Endothelial cell of umbilical vein (primary cell): Measurements from ENCODE around the gene IP6K2. TPM values are rescaled to one million over a fixed set of nuclear protein-coding genes. Genes with fewer than 3 reads are reported as not detected.

Source experiments
- BruUV-seq: library from RNA; stranded (reverse); fragments of 400-500 nt; replicated peaks from 2 replicates; lab custom pipeline; 2021; lab: Mats Ljungman, UMichigan
- CTCF ChIA-PET: fragments of 300-600, 350-600 bp; sonication (Branson Sonifier 250); formaldehyde crosslinking; loops from one replicate; lab custom pipeline; 2021; ENCODE audit warnings: antibody characterized with exemption, inconsistent platforms; lab: Charles Lee
- POLR2A ChIA-PET: fragments of 300-600, 350-600 bp; sonication (Branson Sonifier 250); formaldehyde crosslinking; loops from one replicate; lab custom pipeline; 2021; ENCODE audit warnings: antibody characterized with exemption, inconsistent platforms; lab: Charles Lee
- DNase-seq: peaks from one replicate; pipeline ENCODE4 v3.0.0-alpha.2; 2011; ENCODE audit warnings: low read depth, low spot score
- FAIRE-seq: peaks from 2 replicates; lab custom pipeline; 2011; peaks lifted over from hg19 to GRCh38; lab: Jason Lieb, UNC
- H2AFZ ChIP-seq: 2 replicates; pipeline ENCODE4 v1.6.0; 2012; ENCODE audit warnings: low read depth, low read length, control low read depth, inconsistent platforms
- H3K27ac ChIP-seq: 2 replicates; pipeline ENCODE4 v1.5.1; 2011; ENCODE audit warnings: low read depth, mild to moderate bottlenecking, control low read depth, low read length, moderate library complexity; ENCODE audit not compliant: insufficient read depth
- H3K27me3 ChIP-seq, 2 experiments: 2 replicates each; pipeline versions ENCODE4 v1.6.0 to v1.6.1; 2011; ENCODE audit warnings: low read length in 2 of 2, mixed read lengths in 1 of 2; ENCODE audit not compliant: control insufficient read depth in 2 of 2, insufficient read depth in 2 of 2
- H3K36me3 ChIP-seq, 2 experiments: 2 replicates in 1 of 2; 3 replicates in 1 of 2; pipeline ENCODE4 v1.5.1; 2011; ENCODE audit warnings: low read length in 2 of 2, mild to moderate bottlenecking in 1 of 2, moderate library complexity in 1 of 2; ENCODE audit not compliant: control insufficient read depth in 2 of 2, insufficient read depth in 2 of 2; ENCODE audit errors: extremely low read depth in 1 of 2
- H3K4me1 ChIP-seq: 3 replicates; pipeline ENCODE4 v1.5.1; 2011; ENCODE audit warnings: mild to moderate bottlenecking, low read length; ENCODE audit not compliant: control insufficient read depth, insufficient read depth; ENCODE audit errors: extremely low read depth
- H3K4me2 ChIP-seq: 2 replicates; pipeline ENCODE4 v1.6.1; 2011; ENCODE audit warnings: low read length, control low read depth, mixed read lengths; ENCODE audit not compliant: insufficient read depth
- H3K4me3 ChIP-seq, 3 experiments: fragments of 200-600 bp in 1 of 3; sonication (generic), shearing (Covaris generic) in 1 of 3; replicated peaks in 1 of 3; 2 replicates each; pipeline ENCODE4 v1.5.1; 2011 to 2016; ENCODE audit warnings: control low read depth in 3 of 3, low read length in 3 of 3, mild to moderate bottlenecking in 2 of 3, inconsistent platforms in 1 of 3, low read depth in 1 of 3, moderate library complexity in 1 of 3; ENCODE audit not compliant: insufficient read depth in 1 of 3
- H3K79me2 ChIP-seq: 2 replicates; pipeline ENCODE4 v1.6.0; 2012; ENCODE audit warnings: low read length, inconsistent platforms; ENCODE audit not compliant: control insufficient read depth, insufficient read depth
- H3K9ac ChIP-seq: replicated peaks from 2 replicates; pipeline ENCODE3; 2011; ENCODE audit warnings: low read length, control low read depth; ENCODE audit not compliant: insufficient read depth; ENCODE audit errors: extremely low read depth
- H3K9me1 ChIP-seq: replicated peaks from 3 replicates; pipeline ENCODE4 v1.6.0; 2011; ENCODE audit warnings: mild to moderate bottlenecking, low read length; ENCODE audit not compliant: control insufficient read depth, insufficient read depth; ENCODE audit errors: extremely low read depth
- H3K9me3 ChIP-seq: replicated peaks from 2 replicates; pipeline ENCODE4 v1.5.1; 2012; ENCODE audit warnings: low read length, inconsistent platforms; ENCODE audit not compliant: control insufficient read depth, insufficient read depth
- H4K20me1 ChIP-seq: replicated peaks from 2 replicates; pipeline ENCODE3; 2011; ENCODE audit warnings: mild to moderate bottlenecking, low read length; ENCODE audit not compliant: control insufficient read depth, insufficient read depth; ENCODE audit errors: extremely low read depth
- CTCF ChIP-seq, 2 donors: IDR thresholded peaks; 1 replicate in 1 of 2; 2 replicates in 1 of 2; pipeline ENCODE4 v1.5.1; 2011; ENCODE audit warnings: low read length in 2 of 2, mild to moderate bottlenecking in 2 of 2, moderate library complexity in 2 of 2, control low read depth in 1 of 2, inconsistent platforms in 1 of 2, low read depth in 1 of 2; ENCODE audit not compliant: insufficient read depth in 1 of 2; ENCODE audit errors: extremely low read depth in 1 of 2
- EZH2 ChIP-seq: IDR thresholded peaks from 2 replicates; pipeline ENCODE4 v1.6.1; 2012; ENCODE audit warnings: borderline replicate concordance, low read depth, mild to moderate bottlenecking, moderate library complexity, low read length, inconsistent platforms; ENCODE audit not compliant: severe bottlenecking
- FOS ChIP-seq: IDR thresholded peaks from 2 replicates; pipeline ENCODE4 v1.6.1; 2011; ENCODE audit warnings: mild to moderate bottlenecking, low read length, moderate library complexity, borderline replicate concordance; ENCODE audit not compliant: insufficient read depth
- GATA2 ChIP-seq: IDR thresholded peaks from 2 replicates; pipeline ENCODE4 v1.7.0; 2011; ENCODE audit warnings: low read depth, mild to moderate bottlenecking, moderate library complexity, mixed read lengths, low read length; ENCODE audit not compliant: insufficient read length, insufficient read depth
- JUN ChIP-seq: IDR thresholded peaks from 2 replicates; pipeline ENCODE4 v1.6.1; 2011; ENCODE audit warnings: borderline replicate concordance, low read depth; ENCODE audit not compliant: insufficient read length, insufficient read depth
- MAX ChIP-seq: IDR thresholded peaks from 2 replicates; pipeline ENCODE4 v1.6.1; 2011; ENCODE audit not compliant: insufficient read depth, insufficient read length
- MYC ChIP-seq: IDR thresholded peaks from one replicate; pipeline ENCODE4 v1.6.1; 2011; ENCODE audit warnings: mild to moderate bottlenecking, low read depth, low read length
- POLR2A ChIP-seq: IDR thresholded peaks from 2 replicates; pipeline ENCODE4 v1.6.1; 2012; ENCODE audit warnings: low read depth, mild to moderate bottlenecking, control low read depth, low read length
- POLR2AphosphoS5 ChIP-seq: IDR thresholded peaks from 2 replicates; pipeline ENCODE4 v1.6.1; 2012; ENCODE audit warnings: low read depth, mild to moderate bottlenecking, control low read depth, low read length, moderate library complexity; ENCODE audit not compliant: insufficient read depth
- dilution Hi-C: fragments of 300-500 bp; cut with MboI; formaldehyde crosslinking; loops from one replicate; pipeline ENCODE4 v1.15.0; 2019; ENCODE audit warnings: low sequenced_read_pairs; ENCODE audit not compliant: extremely low pct_ligation_motif_present
- intact Hi-C: fragments of 100-400 bp; cut with micrococcal nuclease; formaldehyde crosslinking; loops from one replicate; pipeline ENCODE4 v1.10.0; 2022
- polyA plus RNA-seq, 4 experiments: library from polyadenylated mRNA; depleted of rRNA in 3 of 4; stranded (reverse) in 3 of 4; unstranded in 1 of 4; fragments of >200 nt; gene quantifications; 2 replicates each; pipeline versions ENCODE4 v1.2.1 to v1.2.3, GENCODE V29; 2011 to 2012; ENCODE audit warnings: missing spikeins in 1 of 4
- total RNA-seq: library from RNA; stranded (reverse); gene quantifications from 2 replicates; pipeline ENCODE4 v1.2.3, GENCODE V29; 2021

The IP6K2 gene
- total and polyA plus RNA-seq, 2 donors (not counting 3 experiments of a cell fraction or from before 2014, with no cell fraction given), result 81.8 to 143 TPM

- no peak overlapping the region for H3K27ac ChIP-seq
- no peak overlapping the region for H3K9ac ChIP-seq
- H2AFZ ChIP-seq, result no peak overlapping the region
- H3K9me1 ChIP-seq, result no peaks in the 10 kb centered on the region
- no TSS peak for BruUV-seq
- FAIRE-seq (no peak), DNase-seq (no peak)
- peaks cover 15 to 39% of the 10 kb centered on the region in 2 experiments for H3K36me3 ChIP-seq
- no peak overlapping the region for H3K4me2 ChIP-seq
- H3K9me3 ChIP-seq, result no peaks in the 10 kb centered on the region
- H3K4me3 ChIP-seq, result no peak overlapping the region
- peaks cover 3% of the 10 kb centered on the region for H4K20me1 ChIP-seq
- peaks cover 14% of the 10 kb centered on the region for H3K4me1 ChIP-seq
- POLR2A ChIA-PET, result no interaction called here
- peaks cover 2% of the 10 kb centered on the region for H3K79me2 ChIP-seq
- CTCF ChIA-PET, result interaction anchor here (0.6 to 1.5 kb wide), 3 partner anchors 15 to 127 kb away, joined by 3 to 4 read pairs (median 3); no protein-coding TSS in a partner anchor
- TF ChIP-seq CTCF (IDR thresholded peaks at IDR 0.05; ENCODE audit: extremely low read depth in 1 of 2, insufficient read depth in 1 of 2, low read depth in 1 of 2, low read length in 2 of 2) (no peak), POLR2A (no peak), EZH2 (no peak), JUN (no peak), GATA2 (no peak), FOS (no peak), POLR2AphosphoS5 (no peak), MAX (no peak), MYC (no peak)
- H3K27me3 ChIP-seq, result no peaks in the 10 kb centered on the region
- dilution Hi-C loops (no loop called here), intact Hi-C loops (loop anchor here (2.0 kb wide), 1 partner anchor 52 kb away; the partner anchor contains the start of gene SLC26A6)
Observed at GRCh38 chr3:48687220-48687678, 29.8 kb downstream of the IP6K2 start.
